Stimulated activated naive B cell treated with anti-CD40 and anti-IgM and Interleukin-4, amounts not matched to agents 10 μg/mL and 1 μg/mL and 100 μg/mL, for 72 hours (primary cell): ENCODE results near the gene VPS35L.
"Not testable (repeated sequence)": the region's sequence is repeated elsewhere in the genome, so short reads cannot be mapped to it uniquely, and the experiment has no call there.

Experiments
- ATAC-seq, 2 donors: fragments of 150-1000 bp; cut with Tn5 transposase; replicated peaks; 2 replicates each; pipeline ENCODE4 v1.10.0; 2021; ENCODE audit warnings: moderate library complexity in 1 of 2
- DNase-seq: peaks from one replicate; pipeline ENCODE4 v3.0.0; 2021
- H3K27ac Mint-ChIP-seq: one replicate; pipeline ENCODE4 v1.8.0; 2022; ENCODE audit warnings: mild to moderate bottlenecking, mixed read lengths
- H3K27me3 Mint-ChIP-seq, 2 donors: one replicate each; pipeline ENCODE4 v1.8.0; 2022; ENCODE audit warnings: mixed read lengths in 2 of 2
- H3K36me3 Mint-ChIP-seq, 2 donors: one replicate each; pipeline ENCODE4 v1.8.0; 2022; ENCODE audit warnings: mixed read lengths in 2 of 2, mild to moderate bottlenecking in 1 of 2
- H3K4me1 Mint-ChIP-seq, 2 donors: one replicate each; pipeline ENCODE4 v1.8.0; 2022; ENCODE audit warnings: mixed read lengths in 2 of 2, mild to moderate bottlenecking in 1 of 2
- H3K4me3 Mint-ChIP-seq, 2 donors: one replicate each; pipeline ENCODE4 v1.8.0; 2022; ENCODE audit warnings: mild to moderate bottlenecking in 2 of 2, mixed read lengths in 2 of 2, moderate library complexity in 1 of 2
- H3K9me3 Mint-ChIP-seq, 2 donors: one replicate each; pipeline ENCODE4 v1.8.0; 2022; ENCODE audit warnings: mixed read lengths in 2 of 2, mild to moderate bottlenecking in 1 of 2

The VPS35L gene

GRCh38 chr16:19625039-19625438, 69.5 kb downstream of the VPS35L start:
- H3K36me3 Mint-ChIP-seq, result peaks cover 41 to 45% of the 10 kb centered on the region in 2 donors
- ATAC-seq (no peak), DNase-seq (no peak)
- no peaks in the 10 kb centered on the region for H3K4me1 Mint-ChIP-seq
- H3K27me3 Mint-ChIP-seq, result no peaks in the 10 kb centered on the region
- H3K4me3 Mint-ChIP-seq, result no peak overlapping the region
- H3K27ac Mint-ChIP-seq, result no peak overlapping the region
- H3K9me3 Mint-ChIP-seq, result peaks cover 0 to 3% of the 10 kb centered on the region in 2 donors

DNA sequence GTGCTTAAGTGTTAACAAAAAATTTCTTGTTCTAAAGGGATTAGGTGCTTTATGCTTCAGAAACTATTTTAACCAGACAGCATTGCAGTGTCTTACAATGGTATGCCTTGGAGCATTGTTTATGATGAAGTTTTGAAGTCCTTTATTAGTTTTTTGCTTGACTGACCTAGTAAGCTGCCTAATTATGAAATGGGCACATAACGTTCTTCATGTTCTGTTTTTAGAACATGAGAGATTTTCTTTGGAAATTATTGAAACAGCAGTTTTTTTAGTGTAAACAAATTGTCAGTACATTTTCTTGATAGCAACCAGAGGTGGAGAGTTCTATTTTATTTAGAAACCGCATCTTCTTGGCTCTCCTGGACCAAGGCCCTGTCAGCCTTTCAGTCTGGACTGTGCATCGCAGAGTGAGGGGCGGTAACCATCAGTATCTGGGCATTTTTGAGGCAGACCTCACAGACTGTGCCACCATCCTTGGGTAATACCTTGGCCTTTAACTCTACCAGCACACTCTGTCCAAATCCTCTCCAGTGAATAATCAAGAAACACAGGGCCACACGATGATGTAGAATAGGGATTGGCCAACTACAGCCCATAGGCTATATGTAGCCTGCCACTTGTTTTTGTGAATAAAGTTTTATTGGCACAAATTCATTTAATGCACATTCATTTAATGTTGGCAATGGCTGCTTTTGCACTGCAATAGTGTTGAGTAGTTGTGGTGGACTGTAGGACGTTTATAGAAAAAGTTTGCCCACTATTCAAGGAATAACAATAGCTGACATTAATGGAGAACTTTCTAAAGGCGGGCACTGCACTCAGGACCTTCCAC, 81.1 kb downstream of the VPS35L start:
- no peak for ATAC-seq
- peaks cover 42 to 46% of the 10 kb centered on the region in 2 donors for H3K36me3 Mint-ChIP-seq

DNA sequence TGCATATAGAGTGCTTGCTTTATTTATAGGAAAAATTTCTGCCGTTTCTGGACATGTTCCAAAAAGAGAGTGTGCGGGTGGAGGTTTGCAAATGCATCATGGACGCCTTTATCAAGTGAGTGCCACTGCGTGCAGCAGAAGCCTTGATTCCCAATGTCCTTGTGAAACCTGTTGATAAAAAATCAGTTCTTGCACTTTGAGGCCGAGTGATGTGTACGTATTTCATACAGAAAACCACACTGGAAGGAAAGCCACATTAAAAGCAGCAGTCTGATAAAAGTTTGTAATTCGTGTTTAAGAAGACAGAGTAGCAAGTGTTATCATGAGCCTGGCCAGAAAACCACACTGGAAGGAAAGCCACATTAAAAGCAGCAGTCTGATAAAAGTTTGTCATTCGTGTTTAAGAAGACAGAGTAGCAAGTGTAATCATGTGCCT, 84.5 kb downstream of the VPS35L start:
- no peak for ATAC-seq
- Mint-ChIP-seq H3K9me3 (no peaks in the 10 kb centered on the region), H3K4me3 (no peak overlapping the region), H3K27ac (no peak overlapping the region), H3K27me3 (no peaks in the 10 kb centered on the region), H3K36me3 (peaks cover 34 to 37% of the 10 kb centered on the region in 2 donors), H3K4me1 (no peaks in the 10 kb centered on the region)
- DNase-seq, result no peak

More for the DNA sequence above, 81.1 kb downstream of the VPS35L start:
- H3K9me3 Mint-ChIP-seq, result no peaks in the 10 kb centered on the region
- no peak for DNase-seq
- no peak overlapping the region for H3K27ac Mint-ChIP-seq
- H3K4me1 Mint-ChIP-seq, result no peaks in the 10 kb centered on the region
- no peak overlapping the region for H3K4me3 Mint-ChIP-seq
- H3K27me3 Mint-ChIP-seq, result no peaks in the 10 kb centered on the region

DNA sequence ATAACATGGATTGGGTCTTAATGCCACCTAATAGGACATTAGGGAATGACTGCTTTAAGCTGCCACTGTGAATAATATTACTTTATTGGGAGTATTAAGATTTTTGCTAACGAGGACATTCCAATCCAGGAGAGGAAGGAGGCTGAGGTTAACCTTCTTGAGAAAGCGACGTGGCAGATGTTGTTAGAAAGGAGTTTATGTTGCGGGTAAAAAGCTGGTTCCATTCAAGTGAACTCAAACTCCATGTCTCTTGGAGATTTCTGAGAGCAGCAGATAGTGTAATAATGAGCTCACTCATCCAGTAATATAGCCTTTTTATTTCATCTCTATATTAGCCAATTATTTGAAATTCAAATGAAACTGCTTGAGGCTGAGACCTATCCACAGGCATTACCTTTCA, 87.0 kb downstream of the VPS35L start:
- no peak for DNase-seq
- H3K4me1 Mint-ChIP-seq, result no peaks in the 10 kb centered on the region
- H3K27ac Mint-ChIP-seq, result no peak overlapping the region
- no peaks in the 10 kb centered on the region for H3K9me3 Mint-ChIP-seq
- no peak for ATAC-seq
- no peak overlapping the region for H3K4me3 Mint-ChIP-seq
- no peaks in the 10 kb centered on the region for H3K27me3 Mint-ChIP-seq
- H3K36me3 Mint-ChIP-seq, result peaks cover 33 to 36% of the 10 kb centered on the region in 2 donors

- Mint-ChIP-seq H3K9me3 (no peaks in the 10 kb centered on the region), H3K36me3 (peaks cover 26 to 37% of the 10 kb centered on the region in 2 donors), H3K4me1 (no peaks in the 10 kb centered on the region), H3K27ac (no peak overlapping the region), H3K27me3 (no peaks in the 10 kb centered on the region), H3K4me3 (no peak overlapping the region)
- ATAC-seq, result no peak
- DNase-seq, result no peak
These were observed 89.4 kb downstream of the VPS35L start for GRCh38 chr16:19644877-19645276.

DNA sequence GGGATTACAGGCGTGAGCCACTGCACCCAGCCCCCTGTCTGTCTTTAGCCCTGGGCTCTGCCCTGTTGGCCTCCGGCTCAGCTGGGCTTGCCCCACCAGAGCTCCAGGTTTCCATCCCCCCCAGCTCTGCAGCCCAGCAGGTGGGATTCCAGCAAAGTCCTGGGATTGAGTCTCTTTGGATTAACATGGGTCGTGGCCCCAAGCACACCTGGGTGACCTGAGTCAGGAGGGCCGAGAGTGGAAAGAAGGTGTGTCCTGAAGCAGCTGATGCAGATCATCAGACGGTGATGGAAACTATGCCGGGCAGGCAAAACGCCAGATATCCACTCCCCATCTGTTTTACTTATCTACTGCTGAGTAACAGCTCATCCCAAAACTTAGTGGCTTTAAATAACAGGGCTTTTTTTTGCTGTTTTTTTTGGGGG, 90.1 kb downstream of the VPS35L start:
- H3K27me3 Mint-ChIP-seq, result no peaks in the 10 kb centered on the region
- H3K36me3 Mint-ChIP-seq, result peaks cover 28 to 31% of the 10 kb centered on the region in 2 donors
- no peak overlapping the region for H3K27ac Mint-ChIP-seq
- H3K4me1 Mint-ChIP-seq, result no peaks in the 10 kb centered on the region
- no peak overlapping the region for H3K4me3 Mint-ChIP-seq
- H3K9me3 Mint-ChIP-seq, result no peaks in the 10 kb centered on the region
- DNase-seq (no peak), ATAC-seq (no peak)

DNA sequence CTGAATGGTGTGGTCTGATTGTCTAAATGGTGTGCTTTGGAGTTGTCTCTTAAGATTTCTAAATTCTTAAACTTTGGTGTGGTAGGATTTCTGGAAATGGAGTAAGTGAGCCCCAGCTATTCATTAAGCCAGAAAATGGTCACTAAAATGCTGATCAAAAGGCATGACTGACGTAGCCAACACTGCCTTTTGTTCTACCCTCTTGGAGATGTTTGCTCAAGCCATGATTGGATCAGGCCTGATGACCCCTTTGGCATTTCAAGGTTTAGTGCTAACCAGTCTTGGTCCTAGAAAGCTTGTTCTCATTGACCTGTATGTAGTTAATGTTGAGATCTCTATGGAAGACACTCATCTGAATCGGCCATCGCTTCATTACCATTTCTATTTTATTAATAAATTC, 94.5 kb downstream of the VPS35L start:
- Mint-ChIP-seq H3K9me3 (no peaks in the 10 kb centered on the region), H3K4me3 (no peak overlapping the region), H3K4me1 (no peaks in the 10 kb centered on the region), H3K36me3 (peaks cover 39 to 56% of the 10 kb centered on the region in 2 donors), H3K27me3 (no peaks in the 10 kb centered on the region), H3K27ac (no peak overlapping the region)
- no peak for DNase-seq
- no peak for ATAC-seq

- Mint-ChIP-seq H3K9me3 (no peaks in the 10 kb centered on the region), H3K36me3 (peaks cover 51 to 77% of the 10 kb centered on the region in 2 donors)
These were observed 98.6 kb downstream of the VPS35L start for GRCh38 chr16:19654147-19654546.

DNA sequence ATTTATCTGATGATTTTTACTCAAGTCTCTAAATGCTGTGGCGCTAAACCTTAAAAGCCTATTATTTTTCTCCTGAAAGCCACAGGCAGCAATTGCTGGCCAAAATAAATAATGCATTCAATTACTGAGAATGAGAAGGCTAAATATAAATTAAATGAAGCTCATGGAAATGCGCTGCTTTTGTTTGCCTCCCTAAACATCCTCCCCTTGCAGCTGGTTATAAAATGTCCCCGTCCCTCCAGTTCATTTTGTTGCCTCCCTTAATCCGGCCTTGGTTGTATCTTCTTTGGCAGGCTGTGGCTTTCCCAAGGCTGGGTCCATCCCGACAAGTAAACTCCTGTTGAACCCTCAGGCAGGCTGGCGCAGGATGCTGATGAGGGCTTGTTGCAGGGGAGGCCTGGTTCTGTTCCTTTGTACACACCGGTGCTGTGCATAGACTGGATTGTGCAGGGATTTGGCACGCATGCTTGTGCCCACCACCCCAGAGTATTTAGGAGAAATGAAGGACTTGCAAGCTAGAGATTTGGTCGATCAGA, 99.8 kb downstream of the VPS35L start:
- Mint-ChIP-seq H3K27ac (no peak overlapping the region), H3K36me3 (peaks cover 52 to 86% of the 10 kb centered on the region in 2 donors), H3K9me3 (no peaks in the 10 kb centered on the region), H3K4me1 (peaks cover 0 to under 1% of the 10 kb centered on the region in 2 donors), H3K4me3 (no peak overlapping the region), H3K27me3 (no peaks in the 10 kb centered on the region)
- DNase-seq, result no peak
- no peak for ATAC-seq

More at GRCh38 chr16:19654147-19654546, 98.6 kb downstream of the VPS35L start:
- ATAC-seq, result no peak
- H3K27me3 Mint-ChIP-seq, result no peaks in the 10 kb centered on the region
- no peak overlapping the region for H3K27ac Mint-ChIP-seq
- H3K4me3 Mint-ChIP-seq, result no peak overlapping the region
- no peaks in the 10 kb centered on the region for H3K4me1 Mint-ChIP-seq
- no peak for DNase-seq

- Mint-ChIP-seq H3K36me3 (peaks cover 56 to 87% of the 10 kb centered on the region in 2 donors), H3K4me3 (no peak overlapping the region), H3K27ac (no peak overlapping the region), H3K4me1 (peaks cover 0 to 2% of the 10 kb centered on the region in 2 donors), H3K27me3 (no peaks in the 10 kb centered on the region), H3K9me3 (peaks cover 0 to 5% of the 10 kb centered on the region in 2 donors)
- DNase-seq (no peak), ATAC-seq (no peak)
These were observed 102.3 kb downstream of the VPS35L start for GRCh38 chr16:19657831-19658230.

DNA sequence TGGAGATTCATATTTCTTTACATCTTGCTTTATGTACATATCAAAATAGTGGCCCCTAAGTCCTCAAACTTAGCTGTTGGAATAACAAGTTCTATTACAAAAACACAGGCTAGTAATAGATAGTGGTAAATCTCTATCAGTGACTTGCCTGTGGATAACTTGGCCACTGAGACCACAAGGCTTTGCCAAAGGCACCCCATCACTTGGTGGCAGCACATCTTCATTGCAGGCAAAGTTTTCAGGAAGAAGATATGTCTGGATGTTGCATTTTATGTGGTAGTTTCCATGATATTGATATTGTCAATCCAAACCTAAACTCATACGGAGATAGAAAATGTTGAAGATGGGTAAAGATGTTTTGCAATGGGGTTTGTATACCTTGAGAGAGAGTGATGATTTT, 104.1 kb downstream of the VPS35L start:
- no peak for ATAC-seq
- no peak for DNase-seq
- Mint-ChIP-seq H3K27me3 (no peaks in the 10 kb centered on the region), H3K36me3 (peaks cover 52 to 81% of the 10 kb centered on the region in 2 donors), H3K9me3 (peaks cover 0 to 5% of the 10 kb centered on the region in 2 donors), H3K27ac (no peak overlapping the region), H3K4me1 (peaks cover 0 to 2% of the 10 kb centered on the region in 2 donors), H3K4me3 (no peak overlapping the region)

DNA sequence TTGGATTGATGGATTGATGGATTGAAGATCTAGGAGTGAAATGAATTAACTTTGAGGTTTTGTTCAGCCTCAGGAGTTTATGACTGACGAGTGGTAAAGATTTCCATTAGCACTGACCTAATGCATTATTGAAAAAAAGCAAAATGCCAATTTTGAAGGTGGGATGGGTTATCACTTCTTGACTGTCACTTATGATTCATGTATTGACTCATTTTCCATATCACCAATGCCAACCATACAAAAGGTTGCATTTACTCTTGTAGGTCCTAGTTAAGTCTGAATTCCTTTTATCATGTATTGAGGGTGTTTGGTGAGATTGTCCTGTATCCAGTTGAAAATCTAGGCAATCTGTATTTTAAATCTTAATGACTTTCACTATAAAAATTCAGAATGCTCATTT, 104.9 kb downstream of the VPS35L start:
- ATAC-seq, result no peak
- H3K36me3 Mint-ChIP-seq, result peaks cover 55 to 79% of the 10 kb centered on the region in 2 donors

DNA sequence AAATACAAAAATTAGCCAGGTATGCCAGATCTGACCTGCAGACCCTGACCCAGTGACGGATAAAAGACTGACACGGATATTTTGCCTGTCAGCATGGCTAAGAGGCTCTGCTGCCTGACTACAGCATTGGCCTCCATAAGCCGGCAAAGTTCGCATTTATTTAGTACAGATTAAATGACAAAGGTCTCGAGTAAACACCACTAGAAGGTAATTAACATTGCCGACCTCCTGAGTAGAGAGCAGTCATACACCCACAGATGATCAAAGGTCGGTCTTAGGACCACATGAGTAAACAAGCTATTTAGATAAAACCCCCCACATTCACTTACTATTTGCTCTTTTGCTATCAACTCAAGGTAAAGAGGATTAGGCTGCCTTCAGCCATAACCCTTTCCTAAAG, 106.8 kb downstream of the VPS35L start:
- Mint-ChIP-seq H3K27ac (no peak overlapping the region), H3K4me3 (no peak overlapping the region), H3K27me3 (no peaks in the 10 kb centered on the region), H3K4me1 (peaks cover 0 to 2% of the 10 kb centered on the region in 2 donors), H3K9me3 (peaks cover 3 to 11% of the 10 kb centered on the region in 2 donors), H3K36me3 (peaks cover 51 to 74% of the 10 kb centered on the region in 2 donors)
- DNase-seq (no peak), ATAC-seq (no peak)

More for the DNA sequence above, 104.9 kb downstream of the VPS35L start:
- DNase-seq, result no peak
- H3K27me3 Mint-ChIP-seq, result no peaks in the 10 kb centered on the region
- H3K27ac Mint-ChIP-seq, result no peak overlapping the region
- peaks cover 3 to 9% of the 10 kb centered on the region in 2 donors for H3K9me3 Mint-ChIP-seq
- no peak overlapping the region for H3K4me3 Mint-ChIP-seq
- H3K4me1 Mint-ChIP-seq, result peaks cover 0 to 2% of the 10 kb centered on the region in 2 donors

DNA sequence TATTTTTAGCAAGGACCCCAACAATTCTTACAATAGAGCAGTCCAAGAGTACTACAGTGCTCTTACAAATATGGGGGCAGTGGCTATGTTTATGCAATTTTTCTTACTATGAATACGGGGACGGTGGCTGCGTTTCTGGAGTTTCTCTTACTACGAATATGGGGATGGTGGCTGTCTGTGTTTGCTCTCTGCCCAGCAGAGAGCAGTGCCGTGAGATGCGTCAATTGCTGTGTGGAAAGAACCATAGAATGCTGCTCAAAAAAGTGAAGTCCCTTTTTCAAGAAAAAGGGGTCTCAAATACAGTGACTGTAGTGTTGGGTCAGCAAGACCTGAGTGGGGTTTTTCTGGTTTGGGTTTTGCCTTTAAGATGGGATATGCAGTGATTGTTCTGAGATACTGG, 108.7 kb downstream of the VPS35L start:
- no peak overlapping the region for H3K4me3 Mint-ChIP-seq
- peaks cover 3 to 11% of the 10 kb centered on the region in 2 donors for H3K9me3 Mint-ChIP-seq
- DNase-seq, result no peak
- no peak overlapping the region for H3K27ac Mint-ChIP-seq
- peaks cover 0 to 2% of the 10 kb centered on the region in 2 donors for H3K4me1 Mint-ChIP-seq
- peaks cover 55 to 77% of the 10 kb centered on the region in 2 donors for H3K36me3 Mint-ChIP-seq
- no peak for ATAC-seq
- no peaks in the 10 kb centered on the region for H3K27me3 Mint-ChIP-seq

- not testable (repeated sequence) for H3K27me3 Mint-ChIP-seq, ATAC-seq, H3K4me1 Mint-ChIP-seq, DNase-seq, H3K27ac Mint-ChIP-seq, H3K4me3 Mint-ChIP-seq
- Mint-ChIP-seq H3K36me3 (peaks cover 57 to 77% of the 10 kb centered on the region in 2 donors), H3K9me3 (peaks cover 3 to 11% of the 10 kb centered on the region in 2 donors)
These were observed 109.8 kb downstream of the VPS35L start for GRCh38 chr16:19665313-19665712.
